GM21529 (cell line): ENCODE results near the gene IRF2BP2.
A peak's percentile ranks its signal among the peaks of the same experiment; 100 is the strongest.

Source experiments
- ATAC-seq: cut with Tn5 transposase; IDR thresholded peaks from one replicate; pipeline ENCODE4 v1.9.1; 2021; ENCODE audit not compliant: unreplicated experiment

IRF2BP2 gene

DNA sequence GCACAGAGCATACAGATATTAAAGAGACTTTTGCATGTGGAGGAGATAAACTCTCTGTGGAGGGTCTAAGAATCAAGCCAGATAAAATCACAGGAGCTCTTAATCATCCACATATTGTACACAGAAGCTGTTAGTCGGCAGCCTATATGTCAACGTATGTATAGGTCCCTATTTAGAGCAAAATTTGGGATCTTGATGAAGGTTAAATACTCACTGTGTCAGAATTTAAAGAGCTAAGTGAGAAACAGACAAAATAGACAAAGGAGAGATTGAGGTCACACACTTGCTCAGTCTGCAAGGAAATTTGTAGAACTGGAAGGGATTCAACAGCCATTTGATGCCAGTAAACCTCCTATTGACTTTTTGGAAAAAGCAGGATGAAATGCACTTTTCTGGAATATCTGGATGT lies 4.1 kb upstream of the IRF2BP2 start:
- no peak for ATAC-seq

DNA sequence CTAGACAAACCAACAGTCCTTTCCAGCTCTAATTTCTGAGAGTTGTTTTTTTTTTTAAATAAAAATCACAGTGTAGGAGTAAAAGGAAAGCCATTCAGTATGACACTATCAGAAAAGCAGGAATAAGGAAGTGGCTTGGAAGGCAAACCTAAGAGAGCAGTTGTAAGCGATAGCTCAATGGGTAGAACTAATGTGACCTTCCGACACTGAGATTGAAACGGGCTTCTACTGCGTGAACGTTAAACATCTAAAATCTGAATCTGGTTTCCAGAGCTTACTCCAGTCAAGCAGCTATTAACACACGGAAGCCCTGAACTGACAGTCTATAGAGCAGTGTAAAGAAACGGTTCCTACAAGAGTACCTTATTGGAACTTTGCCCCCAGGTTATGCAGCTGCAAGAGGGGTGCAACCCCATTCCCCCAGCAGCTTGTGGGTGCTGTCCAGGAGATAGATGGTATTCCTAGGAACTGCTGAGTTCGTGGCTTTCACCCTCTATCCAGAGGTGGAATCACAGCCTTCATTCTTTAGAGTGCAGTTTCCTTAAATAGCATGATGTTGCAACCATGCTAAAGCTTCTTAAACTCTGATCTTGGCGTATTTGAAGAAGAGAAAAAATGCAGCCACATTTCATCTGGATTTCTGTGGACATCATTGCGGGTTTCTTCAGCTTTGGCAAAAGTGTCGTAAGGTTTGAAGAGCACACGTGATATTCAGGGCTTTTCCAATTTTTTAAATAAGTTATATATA lies 3.3 kb upstream of the IRF2BP2 start:
- ATAC-seq, result no peak

DNA sequence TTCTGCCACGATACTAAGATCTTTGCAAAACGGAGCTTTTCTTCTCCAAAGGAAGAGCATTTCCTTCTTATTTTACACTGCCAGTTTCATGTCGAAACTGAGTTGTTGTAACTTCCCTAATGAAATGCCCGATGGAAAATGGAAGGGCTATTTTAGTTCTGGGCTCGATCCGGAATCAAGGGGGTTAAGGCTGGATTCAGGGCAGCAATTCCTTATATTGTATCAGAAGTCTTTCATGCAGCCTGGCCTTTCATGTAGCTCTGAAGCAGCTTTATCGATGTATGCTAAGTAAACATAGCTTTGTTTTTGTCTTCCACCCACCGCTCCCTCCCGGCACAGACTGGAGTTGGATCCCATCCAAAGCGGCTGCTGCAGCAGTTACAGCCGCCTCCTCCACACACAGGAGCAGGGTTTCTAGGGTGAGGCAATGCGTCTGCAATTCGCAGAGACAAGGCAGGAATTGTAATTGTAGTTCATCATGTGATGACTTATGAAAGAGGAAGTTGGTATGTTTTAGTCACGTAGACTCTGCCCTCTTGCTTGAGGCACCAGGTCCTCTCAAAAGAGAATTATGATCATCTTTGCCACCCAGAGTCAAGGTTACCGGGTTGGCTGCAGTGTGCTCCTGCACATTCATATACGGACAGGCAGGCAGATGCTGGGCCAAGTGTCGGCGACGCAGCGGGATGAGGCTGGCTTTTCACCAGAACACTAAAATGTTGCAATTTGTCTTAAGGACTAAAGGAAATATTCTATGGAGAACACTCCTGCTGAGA lies 2.6 kb upstream of the IRF2BP2 start:
- peak; percentile 37 for ATAC-seq

- ATAC-seq, result no peak
These were observed 1.9 kb upstream of the IRF2BP2 start for GRCh38 chr1:234611847-234612351.

GRCh38 chr1:234611225-234611846 lies 1.4 kb upstream of the IRF2BP2 start:
- peak; percentile 23 for ATAC-seq

GRCh38 chr1:234610666-234611224 lies 767 bp upstream of the IRF2BP2 start:
- peak; percentile 39 for ATAC-seq

DNA sequence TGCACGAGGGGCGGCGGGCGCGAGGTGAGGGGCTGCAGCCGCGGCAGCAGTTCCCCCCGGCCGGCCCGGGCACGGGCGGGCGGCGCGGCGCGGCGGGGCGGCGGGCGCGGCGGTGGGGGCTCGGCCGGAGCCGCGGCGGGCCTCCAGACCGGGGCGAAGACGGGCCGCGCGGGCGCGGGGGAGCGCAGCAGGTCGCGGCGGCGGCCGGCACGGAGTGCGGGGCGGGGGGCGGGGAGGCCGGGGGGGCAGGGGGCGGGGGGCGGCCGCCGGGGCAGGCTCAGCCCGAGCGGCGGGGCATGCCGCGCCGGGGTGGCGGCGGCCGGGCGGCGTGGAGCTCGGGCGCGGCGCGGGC lies 311 bp downstream of the IRF2BP2 start:
- no peak for ATAC-seq

GRCh38 chr1:234608911-234609690 lies 877 bp downstream of the IRF2BP2 start:
- ATAC-seq, result no peak

GRCh38 chr1:234608025-234608910 lies 1.7 kb downstream of the IRF2BP2 start:
- peak; percentile 28 for ATAC-seq

DNA sequence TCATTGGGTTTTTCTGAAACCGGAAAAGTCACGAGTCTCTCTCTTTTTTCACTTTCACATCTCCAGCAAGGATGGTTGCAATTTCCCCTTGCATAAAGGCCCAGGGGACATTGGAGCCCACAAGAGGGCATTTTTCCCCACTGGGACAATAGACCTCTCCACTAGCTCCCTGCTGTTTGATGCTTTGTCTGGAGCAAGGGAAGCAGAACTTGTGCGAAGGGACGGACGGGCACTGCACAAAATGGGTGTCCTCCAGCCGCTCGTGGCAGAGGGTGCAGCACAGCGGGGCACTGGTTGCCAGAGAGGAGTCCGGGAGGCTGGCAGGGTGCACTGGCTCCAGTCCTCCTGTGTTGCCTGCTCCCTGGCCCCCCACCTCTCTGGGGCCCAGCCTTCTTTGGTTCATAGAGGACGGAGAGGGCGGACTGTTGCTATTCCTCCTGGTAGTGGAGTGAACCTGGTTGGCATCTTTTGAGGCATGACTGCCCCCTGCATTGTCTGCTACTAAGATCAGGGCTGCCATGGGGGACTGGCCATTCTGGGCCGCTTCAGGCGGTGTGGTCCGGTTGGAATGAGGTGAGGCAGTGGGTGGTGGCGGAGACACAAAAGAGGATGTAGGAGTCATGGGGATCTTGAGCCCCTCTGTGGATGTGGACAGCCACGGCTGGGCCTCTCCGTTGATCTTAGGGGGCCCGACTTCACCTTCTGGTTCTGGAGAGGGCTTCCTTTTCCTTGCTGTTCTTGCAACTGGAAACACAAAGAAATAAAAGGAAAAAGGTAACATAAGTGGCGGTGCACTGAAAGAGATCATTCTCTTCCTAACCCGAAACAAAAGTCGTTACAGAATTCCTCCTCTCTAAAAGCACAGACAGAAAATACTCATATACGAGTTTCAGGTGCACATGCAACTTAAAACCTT lies 2.6 kb downstream of the IRF2BP2 start:
- ATAC-seq, result no peak

DNA sequence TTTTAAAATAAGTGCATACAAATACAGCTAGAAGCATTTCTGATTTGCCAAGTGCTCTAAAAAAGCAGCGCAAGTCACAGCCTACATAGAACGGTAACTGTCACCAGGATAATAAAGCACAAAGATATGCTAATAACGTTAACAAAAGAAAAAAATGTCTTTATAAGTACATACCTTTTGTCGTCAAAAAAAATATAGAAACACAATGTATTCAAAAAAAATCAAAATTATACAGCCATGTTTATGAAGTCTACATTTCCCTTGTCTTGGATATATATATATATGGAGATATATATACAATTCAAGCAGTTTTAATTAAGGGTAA lies 3.2 kb downstream of the IRF2BP2 start:
- ATAC-seq, result no peak

- no peak for ATAC-seq
These were observed 3.8 kb downstream of the IRF2BP2 start for GRCh38 chr1:234605983-234606783.

- no peak for ATAC-seq
These were observed 4.5 kb downstream of the IRF2BP2 start for GRCh38 chr1:234605399-234605982.

DNA sequence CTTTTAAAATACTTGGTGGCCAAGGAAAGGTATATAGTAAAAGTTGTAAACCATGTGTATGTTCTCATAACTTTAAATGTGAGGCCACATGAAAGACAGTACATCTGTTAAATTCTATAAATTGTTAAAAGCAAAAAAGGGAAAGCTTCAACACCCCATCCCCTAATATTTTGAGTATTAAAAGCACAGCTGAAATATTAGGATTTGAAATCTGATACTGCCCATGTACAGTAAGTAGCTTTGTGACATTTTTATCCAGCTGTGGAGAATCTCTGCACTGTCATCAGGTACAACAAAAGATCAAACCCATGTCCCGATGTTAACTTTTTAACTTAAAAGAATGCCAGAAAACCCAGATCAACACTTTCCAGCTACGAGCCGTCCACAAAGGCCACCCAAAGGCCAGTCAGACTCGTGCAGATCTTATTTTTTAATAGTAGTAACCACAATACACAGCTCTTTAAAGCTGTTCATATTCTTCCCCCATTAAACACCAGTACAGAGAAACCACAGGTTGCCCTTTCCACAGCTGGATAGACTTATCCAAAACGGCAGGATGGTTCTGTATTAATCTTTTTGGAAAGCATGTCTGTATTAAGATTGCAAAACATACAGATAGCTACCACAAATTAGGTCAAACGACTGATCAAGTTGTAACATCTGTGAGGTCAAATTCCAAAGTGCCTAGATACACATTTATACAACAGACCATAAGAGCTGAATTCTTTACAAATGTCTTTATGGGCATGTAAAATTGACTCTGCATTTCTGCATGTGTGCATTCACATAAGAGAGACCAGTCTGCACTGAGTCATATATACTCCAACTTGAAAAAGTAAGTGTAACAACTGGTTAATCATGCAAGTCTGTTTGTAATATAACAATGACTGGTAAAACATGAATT lies 5.2 kb downstream of the IRF2BP2 start:
- ATAC-seq, result no peak

- no peak for ATAC-seq
These were observed 6.5 kb downstream of the IRF2BP2 start for GRCh38 chr1:234603221-234604204.
